ENCODE data around the gene ZNF438. TPM values are rescaled to one million over a fixed set of nuclear protein-coding genes. Genes with fewer than 3 reads are reported as not detected.

Gene ZNF438
- total RNA-seq, 1 experiment from 2014 or later = 0.26 TPM

GRCh38 chr10:30834651-30835050, 197.0 kb downstream of the ZNF438 start:
- Histone ChIP-seq H3K4me2 (ENCODE audit: low read depth, low read length, poor library complexity, severe bottlenecking) (no peak overlapping the region), H3K9me2 (replicated peaks; ENCODE audit: insufficient read depth, low read length) (no peaks in the 10 kb centered on the region), H3K9ac (ENCODE audit: low read length) (no peak overlapping the region), H3K27me3 (ENCODE audit: low read length) (no peaks in the 10 kb centered on the region), H3K9me3 (ENCODE audit: low read length) (no peaks in the 10 kb centered on the region), H3K4me3 (ENCODE audit: low read length) (no peak overlapping the region), H2AFZ (ENCODE audit: low read length) (no peak overlapping the region), H4K20me1 (ENCODE audit: insufficient read depth, low read depth, low read length) (no peaks in the 10 kb centered on the region), H3K27ac (ENCODE audit: low read length) (no peak overlapping the region), H3K4me1 (ENCODE audit: low read length) (no peaks in the 10 kb centered on the region), H3K79me2 (ENCODE audit: low read length) (no peaks in the 10 kb centered on the region), H3K36me3 (ENCODE audit: insufficient read depth, low read length) (no peaks in the 10 kb centered on the region)
- DNase-seq = no peak

GRCh38 chr10:30834153-30834552, 197.5 kb downstream of the ZNF438 start:
- no peak for DNase-seq
- no peak overlapping the region for H3K4me3 ChIP-seq (ENCODE audit: low read length)
- no peaks in the 10 kb centered on the region for H3K9me2 ChIP-seq (replicated peaks; ENCODE audit: insufficient read depth, low read length)
- H4K20me1 ChIP-seq (ENCODE audit: insufficient read depth, low read depth, low read length) = no peaks in the 10 kb centered on the region
- H3K27me3 ChIP-seq (ENCODE audit: low read length) = no peaks in the 10 kb centered on the region
- H3K4me2 ChIP-seq (ENCODE audit: low read depth, low read length, poor library complexity, severe bottlenecking) = no peak overlapping the region
- no peaks in the 10 kb centered on the region for H3K4me1 ChIP-seq (ENCODE audit: low read length)
- H3K9ac ChIP-seq (ENCODE audit: low read length) = no peak overlapping the region
- H2AFZ ChIP-seq (ENCODE audit: low read length) = no peak overlapping the region
- no peaks in the 10 kb centered on the region for H3K79me2 ChIP-seq (ENCODE audit: low read length)
- H3K9me3 ChIP-seq (ENCODE audit: low read length) = no peaks in the 10 kb centered on the region
- no peaks in the 10 kb centered on the region for H3K36me3 ChIP-seq (ENCODE audit: insufficient read depth, low read length)
- H3K27ac ChIP-seq (ENCODE audit: low read length) = no peak overlapping the region

GRCh38 chr10:30833628-30833970, 198.1 kb downstream of the ZNF438 start:
- no peak overlapping the region for H3K27ac ChIP-seq (ENCODE audit: low read length)
- H3K4me2 ChIP-seq (ENCODE audit: low read depth, low read length, poor library complexity, severe bottlenecking) = no peak overlapping the region
- no peak overlapping the region for H2AFZ ChIP-seq (ENCODE audit: low read length)
- H3K9me3 ChIP-seq (ENCODE audit: low read length) = no peaks in the 10 kb centered on the region
- H3K36me3 ChIP-seq (ENCODE audit: insufficient read depth, low read length) = no peaks in the 10 kb centered on the region
- no peaks in the 10 kb centered on the region for H4K20me1 ChIP-seq (ENCODE audit: insufficient read depth, low read depth, low read length)
- no peaks in the 10 kb centered on the region for H3K9me2 ChIP-seq (replicated peaks; ENCODE audit: insufficient read depth, low read length)
- no peaks in the 10 kb centered on the region for H3K79me2 ChIP-seq (ENCODE audit: low read length)
- H3K4me1 ChIP-seq (ENCODE audit: low read length) = no peaks in the 10 kb centered on the region
- no peak for DNase-seq
- H3K9ac ChIP-seq (ENCODE audit: low read length) = no peak overlapping the region
- H3K4me3 ChIP-seq (ENCODE audit: low read length) = no peak overlapping the region
- no peaks in the 10 kb centered on the region for H3K27me3 ChIP-seq (ENCODE audit: low read length)

GRCh38 chr10:30832749-30833627, 198.7 kb downstream of the ZNF438 start:
- H3K9ac ChIP-seq (ENCODE audit: low read length) = no peak overlapping the region
- no peaks in the 10 kb centered on the region for H3K9me2 ChIP-seq (replicated peaks; ENCODE audit: insufficient read depth, low read length)
- no peaks in the 10 kb centered on the region for H4K20me1 ChIP-seq (ENCODE audit: insufficient read depth, low read depth, low read length)
- H3K27ac ChIP-seq (ENCODE audit: low read length) = no peak overlapping the region
- H2AFZ ChIP-seq (ENCODE audit: low read length) = no peak overlapping the region
- no peaks in the 10 kb centered on the region for H3K9me3 ChIP-seq (ENCODE audit: low read length)
- no peak overlapping the region for H3K4me3 ChIP-seq (ENCODE audit: low read length)
- no peaks in the 10 kb centered on the region for H3K4me1 ChIP-seq (ENCODE audit: low read length)
- no peaks in the 10 kb centered on the region for H3K36me3 ChIP-seq (ENCODE audit: insufficient read depth, low read length)
- no peak overlapping the region for H3K4me2 ChIP-seq (ENCODE audit: low read depth, low read length, poor library complexity, severe bottlenecking)
- no peaks in the 10 kb centered on the region for H3K27me3 ChIP-seq (ENCODE audit: low read length)
- no peaks in the 10 kb centered on the region for H3K79me2 ChIP-seq (ENCODE audit: low read length)
- DNase-seq = no peak

GRCh38 chr10:30832001-30832748, 199.5 kb downstream of the ZNF438 start:
- no peak overlapping the region for H3K27ac ChIP-seq (ENCODE audit: low read length)
- no peaks in the 10 kb centered on the region for H3K27me3 ChIP-seq (ENCODE audit: low read length)
- H3K9me3 ChIP-seq (ENCODE audit: low read length) = no peaks in the 10 kb centered on the region
- no peaks in the 10 kb centered on the region for H3K36me3 ChIP-seq (ENCODE audit: insufficient read depth, low read length)
- DNase-seq = no peak
- no peaks in the 10 kb centered on the region for H3K4me1 ChIP-seq (ENCODE audit: low read length)
- no peaks in the 10 kb centered on the region for H4K20me1 ChIP-seq (ENCODE audit: insufficient read depth, low read depth, low read length)
- no peaks in the 10 kb centered on the region for H3K9me2 ChIP-seq (replicated peaks; ENCODE audit: insufficient read depth, low read length)
- no peak overlapping the region for H2AFZ ChIP-seq (ENCODE audit: low read length)
- H3K9ac ChIP-seq (ENCODE audit: low read length) = no peak overlapping the region
- H3K4me2 ChIP-seq (ENCODE audit: low read depth, low read length, poor library complexity, severe bottlenecking) = no peak overlapping the region
- no peaks in the 10 kb centered on the region for H3K79me2 ChIP-seq (ENCODE audit: low read length)
- no peak overlapping the region for H3K4me3 ChIP-seq (ENCODE audit: low read length)

GRCh38 chr10:30831426-30831825, 200.2 kb downstream of the ZNF438 start:
- no peaks in the 10 kb centered on the region for H3K9me3 ChIP-seq (ENCODE audit: low read length)
- no peak overlapping the region for H3K4me2 ChIP-seq (ENCODE audit: low read depth, low read length, poor library complexity, severe bottlenecking)

GRCh38 chr10:30830315-30831230, 201.1 kb downstream of the ZNF438 start:
- H3K9me3 ChIP-seq (ENCODE audit: low read length) = no peaks in the 10 kb centered on the region
- no peaks in the 10 kb centered on the region for H4K20me1 ChIP-seq (ENCODE audit: insufficient read depth, low read depth, low read length)
- no peaks in the 10 kb centered on the region for H3K4me1 ChIP-seq (ENCODE audit: low read length)
- H3K4me3 ChIP-seq (ENCODE audit: low read length) = no peak overlapping the region
- H3K36me3 ChIP-seq (ENCODE audit: insufficient read depth, low read length) = no peaks in the 10 kb centered on the region
- H3K9ac ChIP-seq (ENCODE audit: low read length) = no peak overlapping the region
- no peak overlapping the region for H3K27ac ChIP-seq (ENCODE audit: low read length)
- H3K79me2 ChIP-seq (ENCODE audit: low read length) = no peaks in the 10 kb centered on the region
- H3K27me3 ChIP-seq (ENCODE audit: low read length) = no peaks in the 10 kb centered on the region
- no peak overlapping the region for H3K4me2 ChIP-seq (ENCODE audit: low read depth, low read length, poor library complexity, severe bottlenecking)
- no peak for DNase-seq
- no peak overlapping the region for H2AFZ ChIP-seq (ENCODE audit: low read length)
- no peaks in the 10 kb centered on the region for H3K9me2 ChIP-seq (replicated peaks; ENCODE audit: insufficient read depth, low read length)

More at GRCh38 chr10:30831426-30831825, 200.2 kb downstream of the ZNF438 start:
- Histone ChIP-seq H3K9ac (ENCODE audit: low read length) (no peak overlapping the region), H4K20me1 (ENCODE audit: insufficient read depth, low read depth, low read length) (no peaks in the 10 kb centered on the region), H3K27ac (ENCODE audit: low read length) (no peak overlapping the region), H3K4me1 (ENCODE audit: low read length) (no peaks in the 10 kb centered on the region), H2AFZ (ENCODE audit: low read length) (no peak overlapping the region), H3K27me3 (ENCODE audit: low read length) (no peaks in the 10 kb centered on the region), H3K9me2 (replicated peaks; ENCODE audit: insufficient read depth, low read length) (no peaks in the 10 kb centered on the region), H3K36me3 (ENCODE audit: insufficient read depth, low read length) (no peaks in the 10 kb centered on the region), H3K79me2 (ENCODE audit: low read length) (no peaks in the 10 kb centered on the region), H3K4me3 (ENCODE audit: low read length) (no peak overlapping the region)
- DNase-seq = no peak

- no peak overlapping the region for H3K9ac ChIP-seq (ENCODE audit: low read length)
- no peak overlapping the region for H2AFZ ChIP-seq (ENCODE audit: low read length)
- no peaks in the 10 kb centered on the region for H4K20me1 ChIP-seq (ENCODE audit: insufficient read depth, low read depth, low read length)
- no peaks in the 10 kb centered on the region for H3K9me3 ChIP-seq (ENCODE audit: low read length)
- H3K4me2 ChIP-seq (ENCODE audit: low read depth, low read length, poor library complexity, severe bottlenecking) = no peak overlapping the region
- H3K36me3 ChIP-seq (ENCODE audit: insufficient read depth, low read length) = no peaks in the 10 kb centered on the region
- no peaks in the 10 kb centered on the region for H3K4me1 ChIP-seq (ENCODE audit: low read length)
- no peak overlapping the region for H3K27ac ChIP-seq (ENCODE audit: low read length)
- H3K9me2 ChIP-seq (replicated peaks; ENCODE audit: insufficient read depth, low read length) = no peaks in the 10 kb centered on the region
- no peak for DNase-seq
- no peaks in the 10 kb centered on the region for H3K79me2 ChIP-seq (ENCODE audit: low read length)
- no peaks in the 10 kb centered on the region for H3K27me3 ChIP-seq (ENCODE audit: low read length)
- H3K4me3 ChIP-seq (ENCODE audit: low read length) = no peak overlapping the region
Observed at GRCh38 chr10:30829901-30830300, 201.8 kb downstream of the ZNF438 start.
